Measurements from ENCODE around the gene DFFB.

DFFB gene

DNA sequence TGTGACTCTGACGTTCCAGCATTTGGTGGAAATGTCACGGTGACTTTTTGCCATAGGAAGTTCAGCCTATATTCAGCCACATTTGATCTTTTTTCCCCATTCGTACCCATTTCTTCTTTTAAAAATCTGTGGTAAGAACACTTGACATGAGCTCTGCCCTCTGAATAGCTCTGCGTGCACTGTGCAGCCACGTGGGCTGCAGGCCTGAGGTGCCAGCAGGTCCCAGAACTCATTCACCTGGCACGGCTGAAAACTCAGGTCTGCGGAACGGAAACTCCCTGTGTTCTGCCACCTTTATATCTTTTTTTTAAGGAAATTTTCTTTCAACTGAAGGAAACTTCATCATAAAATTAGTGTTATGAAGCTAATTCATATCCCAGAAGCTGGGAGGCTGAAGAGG, 28.9 kb upstream of the DFFB start:
- DNase-seq (ENCODE audit: extremely low read depth in 1 of 2, low read depth in 1 of 2): no peak

DNA sequence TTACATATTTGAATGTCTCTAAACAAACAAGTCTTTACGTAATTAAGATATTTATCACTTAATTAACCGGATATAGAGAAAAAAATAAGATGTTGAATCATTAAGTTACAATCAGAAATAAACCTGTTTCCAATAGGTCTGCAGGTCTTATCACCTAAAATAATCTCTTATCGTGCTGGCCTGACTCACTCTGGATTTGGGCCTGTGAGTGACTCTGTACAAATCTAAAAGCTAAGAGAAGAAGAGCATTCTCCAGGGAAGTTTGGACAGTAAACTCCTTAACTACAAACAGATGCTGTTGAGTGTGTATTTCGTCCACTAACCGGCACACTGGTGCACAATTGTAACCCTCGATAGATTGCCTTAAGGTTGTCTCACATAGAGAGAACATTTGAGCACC, 25.6 kb upstream of the DFFB start:
- DNase-seq (ENCODE audit: extremely low read depth in 1 of 2, low read depth in 1 of 2): no peak

DNA sequence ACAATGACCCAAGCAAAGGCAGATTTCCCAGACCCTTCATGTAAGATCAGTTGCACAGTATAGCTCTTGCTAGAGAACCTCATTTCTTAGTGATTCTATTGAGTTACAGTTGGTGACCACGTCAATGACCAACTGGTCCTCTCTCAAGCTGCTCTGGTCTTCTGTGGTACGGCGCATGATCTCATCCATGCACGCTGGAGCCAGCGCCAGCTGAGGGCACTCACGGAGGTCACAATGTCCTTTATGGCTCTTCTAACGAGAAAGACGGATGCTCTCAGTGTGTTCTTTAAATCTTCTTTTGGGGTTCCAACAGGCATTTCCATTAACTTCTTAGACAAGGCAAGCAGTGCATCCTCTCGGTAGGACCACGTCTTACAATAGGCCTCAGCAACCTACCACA, 22.6 kb upstream of the DFFB start:
- no peak for DNase-seq (ENCODE audit: extremely low read depth in 1 of 2, low read depth in 1 of 2)

DNA sequence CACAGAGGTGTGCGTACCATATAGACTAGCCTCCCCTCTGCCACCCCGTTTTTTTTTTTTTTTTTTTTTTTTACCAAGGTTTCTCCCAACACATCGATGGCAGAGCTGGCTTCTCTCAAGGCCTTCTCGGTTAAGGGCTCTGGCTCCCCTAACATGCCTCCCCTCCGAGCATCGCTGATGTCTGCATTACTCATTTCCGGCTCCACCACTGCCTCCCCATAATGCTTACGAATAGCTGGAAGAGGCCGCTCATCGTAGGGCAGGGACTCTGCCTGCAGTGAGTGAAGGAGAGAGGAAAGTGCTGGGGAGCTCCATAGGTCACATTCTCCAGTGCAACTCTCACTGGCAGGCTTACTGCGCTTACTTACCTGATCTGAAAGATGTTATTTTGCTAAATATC, 20.9 kb upstream of the DFFB start:
- no peak for DNase-seq (ENCODE audit: extremely low read depth in 1 of 2, low read depth in 1 of 2)

DNA sequence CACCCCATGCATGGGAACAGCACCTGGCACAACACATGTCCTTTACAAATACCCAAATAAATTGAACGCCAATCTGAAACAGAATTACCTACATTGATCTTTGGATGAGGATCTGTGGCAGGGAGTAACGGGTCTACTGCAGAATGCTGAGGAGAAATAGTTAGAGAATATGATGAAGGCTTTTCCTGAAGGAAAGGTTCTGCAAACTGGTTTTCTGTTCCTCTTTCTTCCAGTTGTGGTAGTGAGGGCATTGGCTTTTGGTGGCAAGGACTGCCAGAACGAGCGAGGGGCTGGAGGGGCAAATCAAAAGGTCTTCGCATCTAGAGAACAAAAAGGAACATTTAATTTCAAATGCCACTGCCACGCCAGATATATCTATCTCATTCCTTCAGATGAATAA, 20.1 kb upstream of the DFFB start:
- DNase-seq (ENCODE audit: extremely low read depth in 1 of 2, low read depth in 1 of 2): no peak

DNA sequence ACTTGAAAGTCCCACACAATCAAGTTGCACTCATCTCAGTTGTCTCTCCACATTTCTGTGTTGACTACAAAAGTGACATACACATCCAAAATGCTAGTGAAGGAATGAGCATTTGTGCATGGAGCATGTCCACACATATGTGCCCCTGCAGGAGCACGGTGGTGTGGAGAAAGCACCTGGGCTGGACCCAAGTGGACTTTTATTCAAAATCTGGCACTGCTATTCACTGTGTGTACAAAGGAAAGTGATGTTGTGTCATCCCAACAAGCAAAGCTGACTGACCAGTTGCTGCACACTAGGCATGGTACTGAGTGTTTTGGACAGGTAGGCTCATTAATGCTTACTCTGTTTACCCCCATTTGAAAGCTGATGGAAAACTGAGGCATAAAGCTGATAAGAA, 19.6 kb upstream of the DFFB start:
- DNase-seq (ENCODE audit: extremely low read depth in 1 of 2, low read depth in 1 of 2): no peak

DNA sequence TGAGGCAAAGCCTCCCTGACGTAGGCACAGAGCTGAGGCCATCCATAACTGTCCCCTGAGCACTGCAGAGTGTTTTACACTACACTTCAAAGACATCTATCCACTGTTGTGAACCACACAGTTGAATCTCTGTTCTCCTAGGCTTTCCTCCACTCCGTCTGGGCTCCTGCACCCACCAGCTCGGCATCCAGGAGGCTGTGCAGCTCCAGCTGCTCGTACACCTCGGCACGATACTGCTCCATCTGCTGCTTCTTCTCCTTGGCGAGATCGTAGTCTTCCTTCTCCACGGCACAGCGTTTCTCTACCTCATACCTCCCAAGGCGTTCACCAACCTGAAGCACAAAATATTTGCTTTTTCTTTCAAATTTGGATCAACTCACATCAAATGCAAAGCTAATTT, 18.5 kb upstream of the DFFB start:
- DNase-seq (ENCODE audit: extremely low read depth in 1 of 2, low read depth in 1 of 2): no peak

DNA sequence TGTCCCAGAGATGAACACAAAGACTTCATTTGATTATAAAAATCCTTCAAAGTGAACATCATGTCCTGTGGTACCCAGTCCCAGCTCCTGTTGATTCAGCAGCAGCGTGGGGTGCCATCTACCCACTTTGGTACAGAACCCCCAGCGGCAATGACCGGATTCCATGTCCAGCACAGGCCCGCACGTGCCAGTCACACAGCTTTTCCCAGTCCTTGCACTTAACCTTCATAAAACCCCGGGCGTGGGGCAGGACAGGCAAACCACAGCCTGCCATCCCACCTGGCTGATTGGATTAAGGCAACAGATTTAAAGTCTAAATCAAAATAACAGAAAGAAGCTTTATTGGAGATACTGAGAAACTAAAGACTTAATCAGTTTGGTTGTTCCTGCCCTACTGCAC, 15.8 kb upstream of the DFFB start:
- DNase-seq (ENCODE audit: extremely low read depth in 1 of 2, low read depth in 1 of 2): no peak

DNA sequence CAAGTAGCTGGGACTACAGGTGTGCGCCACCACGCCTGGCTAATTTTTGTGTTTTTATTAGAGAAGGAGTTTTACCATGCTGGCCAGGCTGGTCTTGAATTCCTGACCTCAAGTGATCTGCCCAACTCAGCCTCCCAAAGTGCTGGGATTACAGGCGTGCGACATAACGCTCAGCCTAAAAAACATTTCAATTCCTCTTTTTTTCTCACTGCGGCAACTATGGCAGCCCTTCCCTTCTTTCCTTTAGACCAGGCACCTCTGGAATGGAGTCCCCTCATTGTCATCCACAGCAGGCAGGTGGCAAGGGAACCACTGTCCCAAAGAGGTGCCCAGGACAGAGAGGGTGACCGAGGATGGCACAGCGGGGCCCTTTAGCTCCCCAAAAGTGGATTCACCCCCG, 14.4 kb upstream of the DFFB start:
- DNase-seq (ENCODE audit: extremely low read depth in 1 of 2, low read depth in 1 of 2): no peak

DNA sequence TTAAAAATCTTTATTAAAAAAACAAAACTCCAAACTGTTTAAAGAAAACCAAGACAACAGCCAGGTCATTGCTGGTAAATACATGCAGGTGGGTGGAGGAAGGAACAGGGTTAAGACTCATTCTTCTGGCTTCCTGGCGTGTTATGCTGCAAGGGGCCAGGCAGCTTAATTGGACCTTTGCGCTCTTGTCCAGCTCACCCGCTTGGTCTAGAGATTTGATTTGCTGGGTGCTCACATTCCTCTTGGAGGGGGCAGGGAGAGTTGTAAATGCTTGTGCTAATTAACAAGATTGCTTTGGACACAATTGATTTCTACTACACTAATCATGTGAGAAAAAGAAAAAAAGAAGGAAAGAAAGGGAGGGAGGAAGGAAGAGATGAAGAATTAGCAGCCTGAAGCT, 10.7 kb upstream of the DFFB start:
- no peak for DNase-seq (ENCODE audit: extremely low read depth in 1 of 2, low read depth in 1 of 2)

DNA sequence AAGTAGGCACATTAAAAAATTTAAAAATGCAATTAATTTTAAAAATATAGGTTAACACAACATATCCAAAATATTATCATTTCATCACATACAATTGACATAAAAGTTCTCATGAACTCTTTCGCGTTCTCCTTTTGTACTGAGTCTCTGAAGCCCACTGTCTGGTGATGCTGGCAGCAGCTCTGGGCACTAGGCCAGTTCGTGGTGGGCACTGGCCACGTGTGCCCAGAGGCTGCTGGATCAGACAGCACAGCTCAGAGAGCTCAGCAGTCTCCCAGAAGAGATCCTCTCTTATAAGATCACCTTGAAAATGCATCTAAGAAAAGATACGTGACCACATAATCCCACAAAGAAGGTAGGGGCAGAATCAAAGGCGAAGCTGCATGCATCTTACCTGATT, 10.2 kb upstream of the DFFB start:
- DNase-seq (ENCODE audit: extremely low read depth in 1 of 2, low read depth in 1 of 2): no peak

DNA sequence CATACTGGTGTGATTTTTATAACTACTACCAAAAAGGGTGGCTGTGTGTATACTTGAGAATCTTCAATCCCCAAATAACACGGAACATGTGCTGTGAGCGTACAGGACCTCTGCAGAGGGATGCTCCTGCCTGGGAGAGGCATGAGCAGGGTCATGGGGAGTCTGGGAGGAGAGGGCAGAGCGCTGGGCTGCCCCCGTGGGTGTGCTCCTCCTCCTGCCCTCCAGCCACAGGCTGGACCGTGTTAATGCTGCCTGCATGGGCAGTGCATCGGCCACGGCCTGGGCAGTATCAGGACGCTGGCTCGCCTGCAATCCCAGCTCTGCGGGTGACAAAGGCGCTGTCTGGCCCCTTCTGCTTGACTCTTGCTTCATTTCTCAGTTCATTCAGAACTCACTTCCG, 6.4 kb upstream of the DFFB start:
- DNase-seq (ENCODE audit: extremely low read depth in 1 of 2, low read depth in 1 of 2): no peak

DNA sequence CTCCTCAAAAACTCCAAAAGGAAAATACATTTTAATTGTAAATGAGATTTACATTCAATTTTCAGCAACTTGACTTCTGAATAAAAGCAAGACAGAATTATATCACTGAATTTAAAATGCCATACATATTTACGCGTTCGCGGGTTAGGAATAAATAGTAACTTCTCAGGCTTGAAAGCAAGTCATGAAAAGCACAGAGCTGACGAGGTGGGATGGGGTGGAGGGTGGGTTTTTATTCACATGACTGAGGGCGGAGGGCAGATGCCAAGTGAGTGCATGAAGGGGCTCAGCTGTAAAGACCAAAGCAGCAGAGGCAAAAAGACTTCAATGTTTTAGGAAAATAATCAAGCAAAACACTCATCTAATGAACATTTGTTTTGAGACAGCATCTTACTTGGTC, 6.0 kb upstream of the DFFB start:
- no peak for DNase-seq (ENCODE audit: extremely low read depth in 1 of 2, low read depth in 1 of 2)

DNA sequence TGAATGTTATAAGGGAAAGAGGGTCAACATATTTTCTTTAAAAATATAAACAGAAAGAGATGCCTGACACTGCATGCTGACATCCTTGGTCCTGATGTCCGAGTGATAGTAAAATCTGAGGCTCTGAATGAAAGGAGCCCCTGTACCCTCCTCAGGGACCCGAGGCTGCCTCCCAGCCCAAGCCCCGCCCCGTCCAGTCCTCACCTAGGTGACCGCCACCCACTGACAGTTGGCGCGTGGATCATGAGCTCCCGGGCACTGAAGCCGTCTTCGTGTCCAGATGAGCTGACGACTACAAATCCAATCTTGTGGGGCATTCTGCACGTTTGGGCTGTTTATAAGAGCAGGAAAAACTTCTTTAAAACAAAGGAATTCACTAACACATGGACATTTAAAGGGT, 5.2 kb upstream of the DFFB start:
- DNase-seq (ENCODE audit: extremely low read depth in 1 of 2, low read depth in 1 of 2): no peak

DNA sequence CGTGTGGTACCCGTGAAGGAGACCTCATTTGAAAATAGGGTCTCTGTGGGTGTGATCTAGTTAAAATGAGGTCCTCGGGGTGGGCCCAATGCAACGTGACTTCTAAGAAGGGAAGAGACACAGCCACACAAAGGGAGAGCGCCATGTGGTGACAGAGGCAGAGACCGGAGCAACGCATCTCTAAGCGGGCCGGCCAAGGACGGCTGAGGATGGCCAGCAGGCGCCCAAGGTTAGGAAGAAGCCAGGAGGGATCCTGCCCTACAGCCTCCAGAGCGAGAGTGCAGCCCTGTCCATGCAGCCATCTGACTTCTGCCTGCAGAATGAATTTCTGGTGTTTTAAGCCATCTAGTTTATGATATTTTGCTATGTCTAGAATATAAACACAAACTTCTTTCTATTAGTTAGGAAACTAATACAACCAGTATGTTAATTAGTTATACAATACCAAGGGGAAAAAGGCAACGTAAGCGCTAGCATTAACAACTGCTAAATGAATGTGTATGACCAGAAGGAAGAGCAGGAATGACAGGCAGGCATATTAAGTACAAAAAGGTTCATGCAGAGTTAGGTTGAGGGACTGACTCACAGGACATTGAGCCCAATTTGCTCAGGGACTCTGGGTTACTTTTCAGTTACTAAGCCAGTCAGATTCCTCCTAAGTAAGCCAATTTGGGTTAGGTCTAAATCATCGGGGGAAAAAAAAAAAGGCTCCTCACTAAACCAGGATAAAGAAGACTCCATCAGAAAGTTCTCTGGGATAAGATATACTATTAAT, 4.4 kb upstream of the DFFB start:
- no peak for DNase-seq (ENCODE audit: extremely low read depth in 1 of 2, low read depth in 1 of 2)

DNA sequence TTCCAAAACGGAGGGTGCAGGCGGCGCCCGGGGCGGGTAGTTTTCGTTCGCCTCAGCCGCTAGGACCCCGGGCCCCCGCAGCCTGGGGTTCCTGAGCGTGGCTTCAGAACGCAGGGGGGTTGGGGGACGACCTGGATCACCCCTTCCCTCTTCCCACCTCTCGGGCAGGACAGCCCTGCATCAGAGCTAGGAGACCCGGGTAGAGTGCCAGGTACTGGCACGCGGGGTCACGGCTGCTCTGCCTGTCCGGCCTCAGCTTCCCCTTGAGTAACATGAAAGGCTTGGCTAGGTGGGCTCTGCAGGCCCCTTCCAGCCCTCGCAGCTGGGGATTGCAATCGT, 484 bp downstream of the DFFB start:
- no peak for DNase-seq (ENCODE audit: extremely low read depth in 1 of 2, low read depth in 1 of 2)

DNA sequence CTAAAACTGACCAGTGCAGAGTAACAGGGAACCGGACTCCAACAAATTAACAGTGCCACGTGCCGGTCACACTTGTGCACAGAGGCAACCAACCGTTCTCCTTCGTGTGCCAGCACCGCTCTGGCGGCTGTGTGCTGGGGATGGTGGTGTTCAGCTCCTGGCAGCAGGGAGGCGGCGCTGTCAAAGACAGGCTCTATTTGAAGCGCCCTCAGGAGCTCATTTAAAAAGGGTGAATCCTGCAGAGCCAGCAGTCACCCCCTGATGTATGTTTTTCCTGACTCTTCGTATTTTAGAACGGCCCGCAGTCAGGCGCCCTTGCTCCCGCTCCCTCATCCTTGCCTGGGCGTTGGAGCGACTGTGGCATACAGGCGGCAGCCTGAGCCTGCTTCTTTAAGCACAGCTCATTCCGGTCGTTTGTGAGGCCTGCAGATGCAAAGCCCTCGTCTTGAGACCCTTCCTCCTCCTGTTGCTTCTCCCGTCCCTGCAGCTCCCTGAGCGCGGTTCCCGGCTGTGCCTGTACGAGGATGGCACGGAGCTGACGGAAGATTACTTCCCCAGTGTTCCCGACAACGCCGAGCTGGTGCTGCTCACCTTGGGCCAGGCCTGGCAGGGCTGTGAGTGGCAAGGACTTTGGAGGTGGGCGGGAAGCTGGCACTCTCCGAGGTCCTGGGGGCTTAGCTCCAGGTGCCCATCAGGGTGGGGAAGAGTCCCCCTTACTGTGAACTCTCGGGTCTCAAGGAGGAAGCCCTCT, 1.1 kb downstream of the DFFB start:
- DNase-seq (ENCODE audit: extremely low read depth in 1 of 2, low read depth in 1 of 2): no peak

DNA sequence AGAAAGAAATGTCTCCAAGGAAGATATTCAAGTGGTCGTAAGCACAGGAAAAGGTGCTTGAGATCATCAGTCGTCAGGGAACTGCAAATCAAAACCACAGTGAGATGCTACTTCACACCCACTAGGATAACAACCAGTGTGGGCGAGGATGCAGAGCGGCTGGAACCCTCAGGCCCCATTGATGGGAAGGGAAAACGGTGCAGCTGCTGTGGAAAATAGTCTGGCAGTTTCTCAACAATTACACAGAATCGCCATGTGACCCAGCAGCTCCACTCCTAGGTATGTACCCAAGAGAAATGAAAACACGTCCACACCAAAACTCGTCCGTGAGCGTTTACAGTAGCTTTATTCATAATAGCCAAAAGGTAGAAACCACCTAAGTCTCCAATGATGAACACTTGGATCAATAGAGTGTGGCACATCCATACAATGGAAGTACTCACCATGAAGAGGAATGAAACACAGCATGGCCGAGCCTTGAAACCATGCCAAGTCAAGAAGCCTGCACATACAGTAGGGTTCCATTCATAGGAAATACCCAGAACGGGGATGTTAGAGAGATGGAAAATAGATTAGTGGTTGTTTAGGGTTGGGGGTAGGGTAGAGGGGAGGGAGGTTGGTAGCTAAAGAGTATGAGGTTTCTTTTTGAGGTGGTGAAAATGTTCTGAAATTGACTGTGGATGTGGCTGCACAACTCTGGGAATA, 6.1 kb downstream of the DFFB start:
- no peak for DNase-seq (ENCODE audit: extremely low read depth in 1 of 2, low read depth in 1 of 2)

DNA sequence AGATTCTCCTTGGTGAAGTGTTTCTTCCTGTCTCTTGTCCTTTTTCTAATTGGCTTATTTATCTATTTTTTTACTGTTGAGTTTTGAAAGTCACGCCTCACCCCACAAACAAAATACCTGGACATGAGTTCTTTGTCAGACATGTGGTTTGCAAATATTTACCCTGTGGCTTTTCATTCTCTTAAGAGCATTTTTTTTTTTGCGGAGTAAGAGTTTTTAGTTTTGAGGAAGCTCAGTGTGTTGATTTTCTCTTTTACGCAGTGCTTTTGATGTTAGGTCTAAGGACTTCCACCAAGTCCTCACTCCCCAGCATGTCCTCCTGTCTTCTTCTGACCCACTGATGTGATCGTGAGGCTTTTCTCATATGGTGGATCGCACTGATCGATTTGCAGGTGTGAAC, 7.6 kb downstream of the DFFB start:
- no peak for DNase-seq (ENCODE audit: extremely low read depth in 1 of 2, low read depth in 1 of 2)

DNA sequence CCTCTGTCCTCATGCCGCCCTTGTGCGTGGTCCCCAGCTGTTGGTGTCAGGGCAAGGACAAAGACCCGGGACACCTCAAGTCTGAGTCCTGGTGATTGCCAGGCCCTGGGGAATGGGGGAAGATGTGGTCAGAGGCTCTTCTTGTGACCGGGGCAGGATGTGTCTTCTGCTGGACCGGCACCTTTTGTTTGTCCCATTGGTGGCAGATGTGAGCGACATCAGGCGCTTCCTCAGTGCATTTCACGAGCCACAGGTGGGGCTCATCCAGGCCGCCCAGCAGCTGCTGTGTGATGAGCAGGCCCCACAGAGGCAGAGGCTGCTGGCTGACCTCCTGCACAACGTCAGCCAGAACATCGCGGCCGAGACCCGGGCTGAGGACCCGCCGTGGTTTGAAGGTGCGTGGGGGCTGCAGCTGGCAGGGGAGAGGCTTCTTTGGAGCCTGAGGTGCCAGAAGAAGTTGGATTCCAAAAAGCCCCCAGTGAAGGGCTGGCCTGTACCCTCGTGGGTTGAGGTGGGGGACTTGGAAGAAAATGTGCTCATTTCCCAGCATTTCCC, 8.4 kb downstream of the DFFB start:
- DNase-seq (ENCODE audit: extremely low read depth in 1 of 2, low read depth in 1 of 2): no peak

DNA sequence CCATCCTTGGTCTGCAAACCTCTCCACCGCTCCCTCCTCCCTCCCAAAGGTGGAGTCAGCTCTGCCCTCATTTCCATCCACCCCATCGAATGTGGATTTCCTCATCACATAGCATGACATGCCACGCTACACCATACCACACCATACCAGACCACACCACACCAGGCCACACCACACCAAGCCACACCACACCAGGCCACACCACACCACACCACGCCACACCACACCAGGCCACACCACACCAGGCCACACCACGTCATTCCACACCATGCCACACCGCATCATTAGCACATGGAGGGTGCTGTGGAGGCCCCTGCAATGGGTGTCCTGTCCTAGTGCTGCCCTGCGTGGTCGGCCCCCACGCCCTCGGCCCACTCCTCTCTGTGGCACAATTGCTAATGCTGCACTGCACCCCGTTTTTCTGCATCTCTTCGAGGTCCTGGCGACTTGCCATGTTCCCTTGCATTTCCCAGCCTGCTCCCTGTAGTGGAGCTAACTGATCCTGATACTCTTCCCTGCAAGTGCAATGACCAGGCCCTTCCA, 11.3 kb downstream of the DFFB start:
- DNase-seq (ENCODE audit: extremely low read depth in 1 of 2, low read depth in 1 of 2): no peak
